Ovary (tissue), 9 donors: Measurements from ENCODE around the gene NAA40. TPM values are rescaled to one million over a fixed set of nuclear protein-coding genes. Genes with fewer than 3 reads are reported as not detected.

ENCODE experiments used
- DNase-seq, 5 donors: peaks; one replicate each; pipeline ENCODE4 v3.0.0-alpha.2; 2019 to 2020
- H3K27ac ChIP-seq, 2 donors: fragments of 200-600 bp; one replicate each; pipeline versions ENCODE4 v1.5.1 to v1.8.0; 2019 to 2022
- H3K27me3 ChIP-seq: fragments of 200-600 bp; one replicate; pipeline ENCODE4 v1.8.0; 2022
- H3K36me3 ChIP-seq: fragments of 200-600 bp; sonication (generic); one replicate; pipeline ENCODE4 v1.5.1; 2019
- H3K4me1 ChIP-seq: one replicate; pipeline ENCODE4 v1.8.1; 2013; ENCODE audit warnings: mild to moderate bottlenecking, moderate library complexity; ENCODE audit not compliant: insufficient read depth
- H3K4me3 ChIP-seq: fragments of 200-600 bp; sonication (generic); one replicate; pipeline ENCODE4 v1.5.1; 2017
- H3K9me3 ChIP-seq, 2 donors: fragments of 200-600 bp in 1 of 2; sonication (generic) in 1 of 2; one replicate each; pipeline versions ENCODE4 v1.5.1 to v1.8.1; 2013 to 2019; ENCODE audit warnings: mild to moderate bottlenecking in 1 of 2, moderate library complexity in 1 of 2
- EP300 ChIP-seq: sonication (generic); formaldehyde crosslinking; IDR thresholded peaks from one replicate; pipeline ENCODE4 v1.6.1; 2017; ENCODE audit warnings: antibody characterized with exemption
- POLR2A ChIP-seq: fragments of 450-650 bp; IDR thresholded peaks from one replicate; pipeline ENCODE4 v1.6.1; 2017; ENCODE audit warnings: antibody characterized with exemption, mild to moderate bottlenecking, moderate library complexity
- WGBS, 3 donors: extraction: QIAGEN DNeasy Blood & Tissue Kit in 1 of 3; methylation state at CpG; one replicate each; pipeline versions ENCODE4 v1.1.5 to v1.1.7; 2013 to 2017; 5-methylcytosine and 5-hydroxymethylcytosine counted together
- intact Hi-C, 4 donors: fragments of 100-400 bp; cut with DNase I; formaldehyde crosslinking; loops; one replicate each; pipeline versions ENCODE4 v1.11.0 to v1.15.1; 2022 to 2023
- polyA plus RNA-seq, 2 donors: library from polyadenylated mRNA; stranded (reverse); fragments of 200-250 nt in 1 of 2; fragments of 350-450 nt in 1 of 2; fragmentation: Illumina TruSeq in 1 of 2; extraction: RNeasy Lipid Tissue Mini Kit (QIAGEN cat#74804) in 1 of 2; gene quantifications; one replicate each; pipeline ENCODE4 v1.2.3, GENCODE V29; 2013 to 2014
- small RNA-seq: library from RNA; depleted of rRNA; stranded (forward); fragments of <200 nt; gene quantifications from one replicate; pipeline ENCODE3, GENCODE V24; 2016
- total RNA-seq, 7 donors: library from RNA; depleted of rRNA in 2 of 7; stranded (reverse); fragments of >200 nt in 2 of 7; fragmentation: NEBNext Ultra II Directional in 3 of 7; extraction: Animal tissue kit (Norgen Biotek cat#: 25700) in 3 of 7; gene quantifications; one replicate each; pipeline versions ENCODE4 v1.1.0 to v1.2.4, GENCODE V29; 2016 to 2023
- TF ChIP-seq, protein P1 (sequence below), 3 donors: fragments of 450-650 bp in 2 of 3; fragments of 200-600 bp in 1 of 3; IDR thresholded peaks; one replicate each; pipeline versions ENCODE4 v1.5.1 to v1.8.0; 2016 to 2022; ENCODE audit warnings: antibody characterized with exemption in 3 of 3, mild to moderate bottlenecking in 1 of 3
- donor health status: DM: no; HTN: no; CAD: no; lungs with moderate emphysema.
- donor health status: DM: no; HTN: no; CAD: no.
- donor health status: Bipolar disorder and iron deficiency.
- donor health status: DM: yes; HTN: yes; CAD: no.
- donor health status: DM: no; HTN: no; CAD: no.
- donor health status: DM: yes; HTN: yes; CAD: no.

The NAA40 gene
- total and polyA plus RNA-seq, 9 donors, result 4.5 to 15.9 (median 10.2) TPM

DNA sequence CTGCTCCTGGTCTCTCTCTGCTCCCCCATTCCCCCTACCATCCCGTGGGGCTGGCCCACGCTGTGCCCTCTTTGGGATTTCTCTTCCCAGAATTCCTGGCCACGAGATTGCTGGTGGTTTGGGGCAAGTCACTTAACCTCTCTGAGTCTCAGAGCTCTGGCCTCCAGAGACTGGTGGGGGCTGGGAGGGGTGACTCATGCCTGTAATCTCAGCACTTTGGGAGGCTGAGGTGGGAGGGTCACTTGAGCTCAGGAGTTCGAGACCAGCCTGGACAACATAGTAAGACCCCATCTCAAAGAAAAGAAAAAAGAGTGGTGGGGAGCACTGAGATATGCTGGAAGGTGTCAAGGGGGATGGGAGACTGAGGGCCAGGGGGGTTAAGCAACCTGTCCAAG, 65.8 kb downstream of the NAA40 start:
- TF ChIP-seq, protein P1, sequence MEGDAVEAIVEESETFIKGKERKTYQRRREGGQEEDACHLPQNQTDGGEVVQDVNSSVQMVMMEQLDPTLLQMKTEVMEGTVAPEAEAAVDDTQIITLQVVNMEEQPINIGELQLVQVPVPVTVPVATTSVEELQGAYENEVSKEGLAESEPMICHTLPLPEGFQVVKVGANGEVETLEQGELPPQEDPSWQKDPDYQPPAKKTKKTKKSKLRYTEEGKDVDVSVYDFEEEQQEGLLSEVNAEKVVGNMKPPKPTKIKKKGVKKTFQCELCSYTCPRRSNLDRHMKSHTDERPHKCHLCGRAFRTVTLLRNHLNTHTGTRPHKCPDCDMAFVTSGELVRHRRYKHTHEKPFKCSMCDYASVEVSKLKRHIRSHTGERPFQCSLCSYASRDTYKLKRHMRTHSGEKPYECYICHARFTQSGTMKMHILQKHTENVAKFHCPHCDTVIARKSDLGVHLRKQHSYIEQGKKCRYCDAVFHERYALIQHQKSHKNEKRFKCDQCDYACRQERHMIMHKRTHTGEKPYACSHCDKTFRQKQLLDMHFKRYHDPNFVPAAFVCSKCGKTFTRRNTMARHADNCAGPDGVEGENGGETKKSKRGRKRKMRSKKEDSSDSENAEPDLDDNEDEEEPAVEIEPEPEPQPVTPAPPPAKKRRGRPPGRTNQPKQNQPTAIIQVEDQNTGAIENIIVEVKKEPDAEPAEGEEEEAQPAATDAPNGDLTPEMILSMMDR (IDR thresholded peaks at IDR 0.05), result no peak
- TF ChIP-seq EP300, result no peak
- Histone ChIP-seq H3K4me1 (peaks cover 13% of the 10 kb centered on the region), H3K27ac (no peak overlapping the region), H3K9me3 (no peaks in the 10 kb centered on the region), H3K27me3 (no peaks in the 10 kb centered on the region), H3K4me3 (no peak overlapping the region), H3K36me3 (no peaks in the 10 kb centered on the region)
- no peak for DNase-seq
- 77 to 85% (median 80%) methylated on average over 4 of the region's 4 CpGs for WGBS, 3 donors
- intact Hi-C loops, result loop anchor here in 2 of 4 donors (5.0 to 10.0 kb wide), 2 partner anchors 148 to 290 kb away; partner anchors contain the start of gene KCNK4 (in 1 of the 2)

DNA sequence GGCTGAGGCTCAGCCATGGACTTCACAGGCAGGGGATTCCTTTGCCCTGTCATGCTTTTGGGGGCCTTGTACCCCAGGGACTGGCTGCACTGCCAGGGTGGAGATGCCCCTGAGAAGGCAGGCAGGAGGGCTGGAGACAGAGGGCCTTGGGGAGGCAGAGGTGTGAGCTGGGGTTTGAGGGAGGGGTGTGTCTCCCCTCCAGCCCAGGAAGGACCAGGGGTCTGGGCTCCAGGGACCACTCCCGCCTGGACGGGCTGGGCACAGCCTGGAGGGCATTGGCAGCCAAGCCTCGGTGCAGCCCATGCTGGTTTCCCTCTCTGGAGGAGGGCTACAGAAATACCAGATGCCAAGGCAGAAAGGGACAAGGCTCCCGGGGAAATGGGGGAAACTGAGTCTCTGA, 66.9 kb downstream of the NAA40 start:
- Histone ChIP-seq H3K4me1 (peaks cover 8% of the 10 kb centered on the region), H3K27ac (no peak overlapping the region), H3K27me3 (no peaks in the 10 kb centered on the region), H3K9me3 (no peaks in the 10 kb centered on the region), H3K36me3 (no peaks in the 10 kb centered on the region), H3K4me3 (no peak overlapping the region)
- 90 to 93% (median 93%) methylated on average over 4 of the region's 4 CpGs for WGBS, 3 donors
- TF ChIP-seq EP300 (no peak), POLR2A (no peak)
- TF ChIP-seq, protein P1 (IDR thresholded peaks at IDR 0.05), result no peak
- intact Hi-C loops, result loop anchor here in 1 of 4 donors (10.0 kb wide), 1 partner anchor 289 kb away; the partner anchor contains the start of gene KCNK4
- no peak for DNase-seq

- TF ChIP-seq, protein P1 (IDR thresholded peaks at IDR 0.05), result no peak
- TF ChIP-seq EP300 (no peak), POLR2A (no peak)
- Histone ChIP-seq H3K36me3 (no peaks in the 10 kb centered on the region), H3K27ac (no peak overlapping the region), H3K4me3 (no peak overlapping the region), H3K27me3 (no peaks in the 10 kb centered on the region), H3K4me1 (peaks cover 8% of the 10 kb centered on the region), H3K9me3 (no peaks in the 10 kb centered on the region)
- WGBS, 3 donors, result 77 to 86% (median 80%) methylated on average over 12 of the region's 12 CpGs
- no peak for DNase-seq
- intact Hi-C loops, result loop anchor here in 1 of 4 donors (10.0 kb wide), 1 partner anchor 288 kb away; the partner anchor contains the start of gene KCNK4
Observed at GRCh38 chr11:64006398-64006797, 67.6 kb downstream of the NAA40 start.

Small RNAs within 50 kb of the gene (small RNA-seq; reads per million reads assigned to genes)
- gene RNU6-45P, result not detected

Other genes with a start within 250 kb of the NAA40 start
- gene ZFTA, start 170.2 kb upstream of the NAA40 start, total RNA-seq, result 10 to 100 TPM; 22.6 to 64.4 (median 51.4) TPM
- 10 to 100 TPM; 20.2 to 23.8 TPM for gene ZFTA, start 170.2 kb upstream of the NAA40 start, polyA plus RNA-seq
- 10 to 100 TPM; 10.2 to 22.7 (median 19.5) TPM for gene SPINDOC, start 125.5 kb upstream of the NAA40 start, total RNA-seq
- gene SPINDOC, start 125.5 kb upstream of the NAA40 start, polyA plus RNA-seq, result 10 to 100 TPM in 1 of 2 donors, 1 to 10 TPM in 1; 5.4 to 15.8 TPM
- gene MARK2, start 99.9 kb upstream of the NAA40 start, total RNA-seq, result 10 to 100 TPM; 13.5 to 27.8 (median 25.8) TPM
- 10 to 100 TPM; 12.3 to 27.0 TPM for gene MARK2, start 99.9 kb upstream of the NAA40 start, polyA plus RNA-seq
- 1 to 10 TPM in 5 of 7 donors, under 1 TPM in 2; 0.12 to 7.9 (median 5.4) TPM for gene RCOR2, start 21.8 kb upstream of the NAA40 start, total RNA-seq
- gene RCOR2, start 21.8 kb upstream of the NAA40 start, polyA plus RNA-seq, result under 1 TPM; 0.60 to 0.94 TPM
- gene COX8A, start 35.6 kb downstream of the NAA40 start, total RNA-seq, result 100 to 1,000 TPM; 197 to 339 (median 222) TPM
- gene COX8A, start 35.6 kb downstream of the NAA40 start, polyA plus RNA-seq, result 100 to 1,000 TPM in 1 of 2 donors, 10 to 100 TPM in 1; 64.8 to 438 TPM
- 10 to 100 TPM; 49.4 to 66.7 (median 50.7) TPM for gene OTUB1, start 47.4 kb downstream of the NAA40 start, total RNA-seq
- gene OTUB1, start 47.4 kb downstream of the NAA40 start, polyA plus RNA-seq, result 10 to 100 TPM; 34.7 to 55.1 TPM
- gene FLRT1, start 96.9 kb downstream of the NAA40 start, total RNA-seq, result 1 to 10 TPM in 1 of 7 donors, under 1 TPM in 6; 0.23 to 1.2 (median 0.45) TPM
- under 1 TPM; 0.13 to 0.17 TPM for gene FLRT1, start 96.9 kb downstream of the NAA40 start, polyA plus RNA-seq
- 10 to 100 TPM; 24.9 to 50.2 (median 34.2) TPM for gene MACROD1, start 227.1 kb downstream of the NAA40 start, total RNA-seq
- 10 to 100 TPM; 21.1 to 24.1 TPM for gene MACROD1, start 227.1 kb downstream of the NAA40 start, polyA plus RNA-seq
- gene STIP1, start 247.2 kb downstream of the NAA40 start, total RNA-seq, result 100 to 1,000 TPM in 4 of 7 donors, 10 to 100 TPM in 3; 56.8 to 178 (median 111) TPM
- 100 to 1,000 TPM in 1 of 2 donors, 10 to 100 TPM in 1; 48.4 to 238 TPM for gene STIP1, start 247.2 kb downstream of the NAA40 start, polyA plus RNA-seq